T-helper 1 cell (primary cell): Measurements from ENCODE around the gene CYP1B1.
"Not testable (repeated sequence)": the region's sequence is repeated elsewhere in the genome, so short reads cannot be mapped to it uniquely, and the experiment has no call there.

ENCODE experiments used
- DNase-seq, 5 donors: peaks; one replicate each; pipeline ENCODE4 v3.0.0-alpha.2; 2012 to 2020

CYP1B1 gene

DNA sequence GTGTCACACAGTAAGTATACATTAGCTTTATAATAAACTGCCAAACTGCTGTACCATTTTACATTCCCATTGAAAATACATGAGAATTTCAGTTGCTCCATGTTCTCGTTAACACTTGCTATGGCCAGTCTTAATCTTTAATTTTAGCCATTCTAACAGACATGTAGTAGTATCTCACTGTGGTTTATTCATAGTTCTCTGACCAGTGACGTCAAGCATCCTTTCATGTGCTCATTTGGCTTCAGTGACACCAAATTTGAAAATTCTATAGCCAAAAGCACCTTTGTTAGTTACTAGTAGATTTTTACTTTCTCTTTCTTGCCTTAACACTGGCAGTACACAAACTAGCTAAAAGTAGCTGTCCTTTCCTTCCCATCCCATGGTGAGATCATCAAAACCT, 43.0 kb downstream of the CYP1B1 start:
- no peak for DNase-seq

- no peak for DNase-seq
These were observed 45.2 kb downstream of the CYP1B1 start for GRCh38 chr2:38030635-38031355.

- DNase-seq, result no peak
These were observed 46.4 kb downstream of the CYP1B1 start for GRCh38 chr2:38029512-38029911.

DNA sequence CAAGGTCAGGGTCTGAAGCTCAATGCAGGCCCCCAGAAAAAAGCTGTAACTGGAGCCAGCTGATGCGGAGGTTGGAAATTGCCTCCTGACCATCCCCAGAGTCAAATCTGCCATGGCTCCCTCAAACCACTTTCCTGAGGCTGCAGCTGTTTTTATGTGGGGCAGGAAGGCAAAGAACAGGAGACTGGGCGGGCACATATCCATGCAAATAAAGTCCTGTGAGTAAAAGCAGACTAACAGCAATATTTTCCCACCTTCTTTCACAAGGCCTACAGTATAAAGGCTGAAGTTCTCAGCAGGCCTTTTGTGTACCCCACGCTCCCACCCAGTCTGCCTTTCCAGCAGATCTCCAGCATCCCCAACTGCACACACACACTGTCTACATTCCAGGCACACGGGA, 47.1 kb downstream of the CYP1B1 start:
- no peak for DNase-seq

DNA sequence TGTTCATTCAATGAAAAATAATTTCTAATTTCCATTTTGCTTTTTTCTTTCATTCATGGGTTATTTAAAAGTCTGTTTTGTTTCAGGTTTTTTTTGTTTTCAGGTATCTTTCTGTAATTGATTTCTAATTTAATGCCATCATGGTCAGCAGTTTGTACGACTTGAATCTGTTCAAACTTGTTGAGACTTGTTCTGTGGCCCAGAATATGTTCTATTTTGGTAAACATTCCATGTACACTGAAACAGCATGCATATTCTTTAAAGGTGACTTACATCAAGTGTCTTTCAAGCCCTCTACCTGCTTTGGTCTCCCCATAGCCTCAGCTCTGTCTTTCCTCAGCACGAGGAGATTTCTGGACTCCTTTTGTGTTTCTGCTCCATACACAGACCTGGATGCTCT, 49.1 kb downstream of the CYP1B1 start:
- no peak for DNase-seq

DNA sequence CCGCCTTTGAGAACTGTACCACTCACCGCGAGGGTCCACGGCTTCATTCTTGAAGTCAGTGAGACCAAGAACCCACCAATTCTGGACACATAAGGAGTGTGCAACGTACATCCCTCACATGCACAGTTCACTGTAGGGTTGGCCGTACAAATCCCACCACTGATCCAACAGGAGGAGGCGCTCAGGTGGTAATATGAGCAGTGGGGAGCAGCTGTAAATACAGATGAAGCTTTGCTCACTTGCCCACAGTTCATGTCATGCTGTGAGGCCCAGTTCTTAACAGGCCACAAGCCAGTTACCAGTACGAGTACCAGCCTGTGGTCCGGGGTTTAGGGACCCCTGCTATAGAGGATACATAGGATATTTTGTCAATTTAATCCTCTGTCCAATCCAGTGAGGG, 54.4 kb downstream of the CYP1B1 start:
- DNase-seq, result no peak

- DNase-seq, result not testable (repeated sequence)
These were observed 55.4 kb downstream of the CYP1B1 start for GRCh38 chr2:38020359-38021069.

- DNase-seq, result no peak
These were observed 58.1 kb downstream of the CYP1B1 start for GRCh38 chr2:38017836-38018235.
